ENCODE measurements around the gene CFAP54. TPM values are rescaled to one million over a fixed set of nuclear protein-coding genes. Genes with fewer than 3 reads are reported as not detected.

CFAP54 gene
- total and polyA plus RNA-seq, 2 donors (not counting 1 experiment from before 2014, with no cell fraction given) = 0.93 to 7.1 TPM

- Histone ChIP-seq H3K9me3 (ENCODE audit: control insufficient read depth, insufficient read depth, low read depth, low read length) (no peaks in the 10 kb centered on the region), H4K20me1 (ENCODE audit: control insufficient read depth, extremely low read depth, insufficient read depth, low read length) (no peaks in the 10 kb centered on the region), H3K4me2 (ENCODE audit: extremely low read depth, insufficient read depth, low read length) (no peak overlapping the region), H3K79me2 (ENCODE audit: control insufficient read depth, insufficient read depth, low read length) (no peaks in the 10 kb centered on the region), H3K27ac (ENCODE audit: insufficient read depth, low read length) (no peak overlapping the region), H2AFZ (ENCODE audit: low read length) (no peak overlapping the region), H3K4me3 (replicated peaks in 1 of 4; ENCODE audit: control extremely low read depth in 1 of 4, insufficient read depth in 1 of 4, low read depth in 3 of 4, low read length in 4 of 4) (no peak overlapping the region), H3K4me1 (ENCODE audit: control insufficient read depth, extremely low read depth, insufficient read depth, low read length) (no peaks in the 10 kb centered on the region), H3K9ac (ENCODE audit: insufficient read depth, low read length) (no peak overlapping the region), H3K36me3 (ENCODE audit: control insufficient read depth, insufficient read depth, low read length) (no peaks in the 10 kb centered on the region), H3K27me3 (ENCODE audit: control insufficient read depth, insufficient read depth, low read length) (no peaks in the 10 kb centered on the region)
- no peak for DNase-seq (ENCODE audit: low read depth in 2 of 2)
- TF ChIP-seq CTCF (conservative IDR thresholded peaks at IDR 0.05 in 1 of 2, IDR thresholded peaks at IDR 0.05 in 1 of 2; ENCODE audit: low read depth in 1 of 2, low read length in 2 of 2) (no peak), EZH2 (IDR thresholded peaks at IDR 0.05; ENCODE audit: low read length, missing control alignments) (no peak)
These were observed 377.6 kb downstream of the CFAP54 start for GRCh38 chr12:96866801-96867590.

GRCh38 chr12:96870946-96871345 lies 381.6 kb downstream of the CFAP54 start:
- Histone ChIP-seq H3K79me2 (ENCODE audit: control insufficient read depth, insufficient read depth, low read length) (no peaks in the 10 kb centered on the region), H3K9me3 (ENCODE audit: control insufficient read depth, insufficient read depth, low read depth, low read length) (no peaks in the 10 kb centered on the region), H3K27ac (ENCODE audit: insufficient read depth, low read length) (no peak overlapping the region), H3K4me3 (replicated peaks in 1 of 4; ENCODE audit: control extremely low read depth in 1 of 4, insufficient read depth in 1 of 4, low read depth in 3 of 4, low read length in 4 of 4) (no peak overlapping the region), H3K9ac (ENCODE audit: insufficient read depth, low read length) (no peak overlapping the region), H3K27me3 (ENCODE audit: control insufficient read depth, insufficient read depth, low read length) (no peaks in the 10 kb centered on the region), H3K4me1 (ENCODE audit: control insufficient read depth, extremely low read depth, insufficient read depth, low read length) (no peaks in the 10 kb centered on the region), H4K20me1 (ENCODE audit: control insufficient read depth, extremely low read depth, insufficient read depth, low read length) (no peaks in the 10 kb centered on the region), H3K4me2 (ENCODE audit: extremely low read depth, insufficient read depth, low read length) (no peak overlapping the region), H2AFZ (ENCODE audit: low read length) (no peak overlapping the region), H3K36me3 (ENCODE audit: control insufficient read depth, insufficient read depth, low read length) (no peaks in the 10 kb centered on the region)
- no peak for TF ChIP-seq EZH2 (IDR thresholded peaks at IDR 0.05; ENCODE audit: low read length, missing control alignments)
- TF ChIP-seq CTCF (conservative IDR thresholded peaks at IDR 0.05 in 1 of 2, IDR thresholded peaks at IDR 0.05 in 1 of 2; ENCODE audit: low read depth in 1 of 2, low read length in 2 of 2) = no peak
- DNase-seq (ENCODE audit: low read depth in 2 of 2) = no peak

- no peak overlapping the region for H3K4me3 ChIP-seq (replicated peaks in 1 of 4; ENCODE audit: control extremely low read depth in 1 of 4, insufficient read depth in 1 of 4, low read depth in 3 of 4, low read length in 4 of 4)
- no peaks in the 10 kb centered on the region for H3K4me1 ChIP-seq (ENCODE audit: control insufficient read depth, extremely low read depth, insufficient read depth, low read length)
- H3K36me3 ChIP-seq (ENCODE audit: control insufficient read depth, insufficient read depth, low read length) = no peaks in the 10 kb centered on the region
- no peaks in the 10 kb centered on the region for H3K9me3 ChIP-seq (ENCODE audit: control insufficient read depth, insufficient read depth, low read depth, low read length)
- TF ChIP-seq EZH2 (IDR thresholded peaks at IDR 0.05; ENCODE audit: low read length, missing control alignments) = no peak
- no peak for TF ChIP-seq CTCF (conservative IDR thresholded peaks at IDR 0.05 in 1 of 2, IDR thresholded peaks at IDR 0.05 in 1 of 2; ENCODE audit: low read depth in 1 of 2, low read length in 2 of 2)
- H4K20me1 ChIP-seq (ENCODE audit: control insufficient read depth, extremely low read depth, insufficient read depth, low read length) = no peaks in the 10 kb centered on the region
- no peak overlapping the region for H3K27ac ChIP-seq (ENCODE audit: insufficient read depth, low read length)
- H3K79me2 ChIP-seq (ENCODE audit: control insufficient read depth, insufficient read depth, low read length) = no peaks in the 10 kb centered on the region
- no peak overlapping the region for H3K9ac ChIP-seq (ENCODE audit: insufficient read depth, low read length)
- no peak for DNase-seq (ENCODE audit: low read depth in 2 of 2)
- H3K27me3 ChIP-seq (ENCODE audit: control insufficient read depth, insufficient read depth, low read length) = no peaks in the 10 kb centered on the region
- H3K4me2 ChIP-seq (ENCODE audit: extremely low read depth, insufficient read depth, low read length) = no peak overlapping the region
- no peak overlapping the region for H2AFZ ChIP-seq (ENCODE audit: low read length)
These were observed 383.6 kb downstream of the CFAP54 start for GRCh38 chr12:96872961-96873360.

Data from fibroblast of lung (primary cell).